Spinal cord (tissue), 10 donors: ENCODE measurements around the gene CLIP1. TPM values are rescaled to one million over a fixed set of nuclear protein-coding genes. Genes with fewer than 3 reads are reported as not detected.
A peak's percentile ranks its signal among the peaks of the same experiment; 100 is the strongest.
"Not testable (repeated sequence)": the region's sequence is repeated elsewhere in the genome, so short reads cannot be mapped to it uniquely, and the experiment has no call there.

Source experiments
- DNase-seq, 6 donors: peaks; one replicate each; pipeline versions ENCODE4 v3.0.0 to v3.0.0-alpha.2; 2013 to 2015; ENCODE audit warnings: low spot score in 6 of 6, low read depth in 4 of 6
- H3K27ac ChIP-seq: one replicate; pipeline ENCODE4 v1.5.1; 2013; ENCODE audit warnings: low read depth, low read length, control low read depth
- H3K27me3 ChIP-seq: one replicate; pipeline ENCODE4 v1.6.1; 2013; ENCODE audit warnings: low read length; ENCODE audit not compliant: control insufficient read depth, insufficient read depth
- H3K36me3 ChIP-seq: one replicate; pipeline ENCODE4 v1.6.1; 2013; ENCODE audit warnings: low read length; ENCODE audit not compliant: control insufficient read depth, insufficient read depth
- H3K4me1 ChIP-seq: one replicate; pipeline ENCODE4 v1.6.1; 2013; ENCODE audit warnings: low read length; ENCODE audit not compliant: control insufficient read depth, insufficient read depth
- H3K4me3 ChIP-seq: one replicate; pipeline ENCODE4 v1.5.1; 2013; ENCODE audit warnings: low read depth, low read length, control low read depth
- H3K9me3 ChIP-seq: one replicate; pipeline ENCODE4 v1.6.1; 2013; ENCODE audit warnings: low read length; ENCODE audit not compliant: control insufficient read depth, insufficient read depth
- WGBS: methylation state at CpG from one replicate; pipeline ENCODE4 v1.1.5; 2013; ENCODE audit warnings: missing lambda C conversion rate; ENCODE audit not compliant: insufficient coverage; 5-methylcytosine and 5-hydroxymethylcytosine counted together
- polyA plus RNA-seq, 2 donors: library from polyadenylated mRNA; unstranded; fragments of 120-200 nt; gene quantifications; one replicate each; pipeline ENCODE4 v1.2.1, GENCODE V29; 2013; ENCODE audit not compliant: insufficient read length in 2 of 2
- total RNA-seq, 2 donors: library from RNA; depleted of rRNA in 1 of 2; stranded (reverse); fragments of 120-200 nt in 1 of 2; fragments of >200 nt in 1 of 2; gene quantifications; one replicate each; pipeline versions ENCODE4 v1.2.3 to v1.2.4, GENCODE V29; 2013 to 2014
- donor health status: healthy.

CLIP1 gene
- total and polyA plus RNA-seq, 4 donors, result 52.1 to 53.6 (median 52.9) TPM

DNA sequence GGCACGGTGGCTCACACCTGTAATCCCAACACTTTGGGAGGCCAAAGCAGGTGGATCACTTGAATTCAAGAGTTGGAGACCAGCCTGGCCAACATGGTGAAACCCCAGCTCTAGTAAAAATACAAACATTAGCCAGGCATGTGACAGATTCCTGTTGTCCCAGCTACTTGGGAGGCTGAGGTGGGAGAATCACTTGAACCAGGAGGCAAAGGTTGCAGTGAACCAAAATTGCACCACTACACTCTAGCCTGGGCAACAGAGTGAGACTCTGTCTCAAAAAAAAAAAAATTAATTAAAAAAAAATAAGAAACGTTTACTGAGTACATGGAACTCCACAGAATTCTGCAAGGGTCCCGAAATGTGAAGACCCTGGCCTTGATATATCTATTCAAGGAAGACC, 3.4 kb downstream of the CLIP1 start:
- H3K4me1 ChIP-seq, result peaks cover 24% of the 10 kb centered on the region
- not testable (repeated sequence) for H3K9me3 ChIP-seq, DNase-seq, H3K27ac ChIP-seq, H3K4me3 ChIP-seq, H3K36me3 ChIP-seq, H3K27me3 ChIP-seq
- 100% methylated on average over 1 of the region's 3 CpGs for WGBS

DNA sequence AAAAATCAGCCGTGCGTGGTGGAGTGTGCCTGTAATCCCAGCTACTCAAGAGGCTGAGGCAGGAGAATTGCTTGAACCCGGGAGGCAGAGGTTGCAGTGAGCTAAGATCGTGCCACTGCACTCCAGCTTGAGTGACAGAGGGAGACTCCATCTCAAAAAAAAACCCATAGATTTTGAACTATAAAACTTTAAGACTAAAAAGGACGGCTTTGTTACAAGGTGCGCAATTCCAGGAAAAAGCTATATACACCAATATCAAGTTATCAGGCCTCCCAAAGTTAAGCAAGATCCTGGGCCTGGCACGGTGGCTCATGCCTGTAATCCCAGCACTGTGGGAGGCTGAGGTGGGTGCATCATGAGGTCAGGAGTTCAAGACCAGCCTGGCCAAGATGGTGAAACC, 6.8 kb downstream of the CLIP1 start:
- not testable (repeated sequence) for H3K4me1 ChIP-seq, H3K9me3 ChIP-seq, H3K27ac ChIP-seq, DNase-seq, H3K4me3 ChIP-seq, H3K27me3 ChIP-seq, H3K36me3 ChIP-seq
- 98% methylated on average over 5 of the region's 7 CpGs for WGBS

- Histone ChIP-seq H3K27ac (no peak overlapping the region), H3K36me3 (peaks cover 3% of the 10 kb centered on the region), H3K9me3 (no peaks in the 10 kb centered on the region), H3K27me3 (no peaks in the 10 kb centered on the region), H3K4me3 (no peak overlapping the region), H3K4me1 (no peaks in the 10 kb centered on the region)
- no CpG with 5 or more reads among the region's 5 CpGs for WGBS
- peak in 1 of 6 donors; percentile 62 for DNase-seq
These were observed 8.7 kb downstream of the CLIP1 start for GRCh38 chr12:122413516-122414404.

- no peak for DNase-seq
- no CpG with 5 or more reads among the region's 4 CpGs for WGBS
- H3K27me3 ChIP-seq, result no peaks in the 10 kb centered on the region
- no peak overlapping the region for H3K4me3 ChIP-seq
- peaks cover 3% of the 10 kb centered on the region for H3K36me3 ChIP-seq
- H3K9me3 ChIP-seq, result no peaks in the 10 kb centered on the region
- H3K27ac ChIP-seq, result no peak overlapping the region
- H3K4me1 ChIP-seq, result no peaks in the 10 kb centered on the region
These were observed 9.5 kb downstream of the CLIP1 start for GRCh38 chr12:122412851-122413433.

GRCh38 chr12:122411537-122411936, 10.9 kb downstream of the CLIP1 start:
- no peaks in the 10 kb centered on the region for H3K36me3 ChIP-seq
- no CpG with 5 or more reads among the region's 3 CpGs for WGBS
- peak in 1 of 6 donors; percentile 84 for DNase-seq
- no peak overlapping the region for H3K4me3 ChIP-seq
- no peaks in the 10 kb centered on the region for H3K9me3 ChIP-seq
- H3K27ac ChIP-seq, result no peak overlapping the region
- H3K4me1 ChIP-seq, result no peaks in the 10 kb centered on the region
- no peaks in the 10 kb centered on the region for H3K27me3 ChIP-seq

- Histone ChIP-seq H3K4me3 (no peak overlapping the region), H3K36me3 (peaks cover 8% of the 10 kb centered on the region), H3K27me3 (no peaks in the 10 kb centered on the region), H3K4me1 (no peaks in the 10 kb centered on the region), H3K27ac (no peak overlapping the region), H3K9me3 (no peaks in the 10 kb centered on the region)
- 86% methylated on average over 1 of the region's 3 CpGs for WGBS
- no peak for DNase-seq
These were observed 15.3 kb downstream of the CLIP1 start for GRCh38 chr12:122407208-122407607.

- H3K9me3 ChIP-seq, result no peaks in the 10 kb centered on the region
- no peak for DNase-seq
- no peak overlapping the region for H3K4me3 ChIP-seq
- H3K27me3 ChIP-seq, result no peaks in the 10 kb centered on the region
- no CpG with 5 or more reads among the region's 3 CpGs for WGBS
- peaks cover 8% of the 10 kb centered on the region for H3K36me3 ChIP-seq
- H3K27ac ChIP-seq, result no peak overlapping the region
- no peaks in the 10 kb centered on the region for H3K4me1 ChIP-seq
These were observed 15.7 kb downstream of the CLIP1 start for GRCh38 chr12:122406701-122407164.

DNA sequence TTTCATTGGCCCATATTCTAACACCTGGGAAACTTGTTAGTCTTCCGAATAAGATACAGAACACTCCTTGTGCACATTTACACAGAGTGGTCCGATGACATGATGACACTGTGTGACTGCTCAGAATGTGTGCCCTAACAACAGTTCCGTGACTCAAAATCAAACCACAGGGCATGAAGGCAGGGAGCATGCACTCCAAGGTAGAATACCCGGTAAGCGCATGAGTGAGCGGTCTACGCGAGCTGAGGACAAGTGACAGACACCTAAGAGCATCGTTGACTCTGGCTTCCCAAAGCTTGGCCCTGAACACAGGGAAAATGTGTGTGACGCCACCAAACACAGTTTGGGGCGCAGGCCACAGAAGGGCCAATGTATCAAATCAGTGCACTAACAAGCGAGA, 18.6 kb downstream of the CLIP1 start:
- Histone ChIP-seq H3K9me3 (no peaks in the 10 kb centered on the region), H3K4me1 (peaks cover 6% of the 10 kb centered on the region), H3K27ac (no peak overlapping the region), H3K27me3 (no peaks in the 10 kb centered on the region), H3K4me3 (no peak overlapping the region), H3K36me3 (peaks cover 8% of the 10 kb centered on the region)
- DNase-seq, result no peak
- 94% methylated on average over 12 of the region's 12 CpGs for WGBS

- Histone ChIP-seq H3K4me1 (peaks cover 6% of the 10 kb centered on the region), H3K4me3 (no peak overlapping the region), H3K9me3 (no peaks in the 10 kb centered on the region), H3K27me3 (no peaks in the 10 kb centered on the region), H3K27ac (no peak overlapping the region), H3K36me3 (peaks cover 8% of the 10 kb centered on the region)
- DNase-seq, result no peak
- WGBS, result 80% methylated on average over 1 of the region's 6 CpGs
These were observed 19.2 kb downstream of the CLIP1 start for GRCh38 chr12:122403115-122403770.
